Right atrium auricular region (tissue), 2 donors: Measurements from ENCODE around the gene TUBA1B. TPM values are rescaled to one million over a fixed set of nuclear protein-coding genes. Genes with fewer than 3 reads are reported as not detected.

ENCODE experiments used
- DNase-seq: peaks from one replicate; pipeline ENCODE4 v3.0.0-alpha.2; 2019; ENCODE audit warnings: low spot score
- H3K27ac ChIP-seq, 2 donors: fragments of 200-600 bp; sonication (generic); 1 replicate in 1 of 2; 2 replicates in 1 of 2; pipeline ENCODE4 v1.5.1; 2016 to 2019
- H3K27me3 ChIP-seq, 2 donors: fragments of 200-600 bp; sonication (generic); one replicate each; pipeline versions ENCODE4 v1.5.1 to v1.6.0; 2017 to 2019
- H3K36me3 ChIP-seq: fragments of 200-600 bp; sonication (generic); one replicate; pipeline ENCODE4 v1.5.1; 2016
- H3K4me1 ChIP-seq, 2 donors: fragments of 200-600 bp; sonication (generic); one replicate each; pipeline versions ENCODE4 v1.5.1 to v1.6.0; 2017 to 2019
- H3K4me3 ChIP-seq, 2 donors: fragments of 200-600 bp; sonication (generic); 1 replicate in 1 of 2; 2 replicates in 1 of 2; pipeline ENCODE4 v1.5.1; 2017 to 2019; ENCODE audit warnings: mild to moderate bottlenecking in 1 of 2, moderate library complexity in 1 of 2
- H3K9me3 ChIP-seq, 2 donors: fragments of 200-600 bp; sonication (generic); one replicate each; pipeline ENCODE4 v1.5.1; 2019
- total RNA-seq, 2 donors: library from RNA; depleted of rRNA; stranded (reverse); fragments of >200 nt; gene quantifications; one replicate each; pipeline ENCODE4 v1.1.0, GENCODE V29; 2016
- TF ChIP-seq, protein P1 (sequence below), 2 donors: fragments of 200-600 bp; sonication (generic); IDR thresholded peaks; one replicate each; pipeline ENCODE4 v1.5.1; 2019; ENCODE audit warnings: antibody characterized with exemption in 2 of 2

The TUBA1B gene
- total RNA-seq, 2 donors from 2014 or later = 348 to 654 TPM

DNA sequence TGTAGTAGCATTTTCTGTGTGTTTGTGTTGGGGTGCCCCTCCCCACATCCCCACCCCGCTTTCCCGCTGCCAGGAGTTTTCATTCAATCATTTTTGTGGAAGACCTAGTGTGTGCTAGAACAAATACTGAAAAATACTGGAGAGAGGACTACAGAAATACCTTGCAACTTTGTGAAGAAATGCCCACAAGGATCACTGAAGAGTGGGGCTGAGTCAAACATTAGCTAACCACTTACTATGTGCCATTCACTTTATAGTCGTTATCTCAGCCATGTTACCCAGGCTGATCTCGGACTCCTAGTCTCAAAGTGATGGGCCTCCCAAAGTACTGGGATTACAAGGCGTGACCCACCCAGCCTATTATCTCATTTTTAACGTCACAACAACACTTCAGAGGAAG lies 20.0 kb downstream of the TUBA1B start:
- Histone ChIP-seq H3K9me3 (no peaks in the 10 kb centered on the region), H3K36me3 (no peaks in the 10 kb centered on the region), H3K27me3 (no peaks in the 10 kb centered on the region), H3K4me3 (peak overlapping the region; percentile 3 to 88), H3K4me1 (peaks cover 0 to 44% of the 10 kb centered on the region in 2 donors), H3K27ac (peak overlapping the region; percentile 99)
- TF ChIP-seq, protein P1, sequence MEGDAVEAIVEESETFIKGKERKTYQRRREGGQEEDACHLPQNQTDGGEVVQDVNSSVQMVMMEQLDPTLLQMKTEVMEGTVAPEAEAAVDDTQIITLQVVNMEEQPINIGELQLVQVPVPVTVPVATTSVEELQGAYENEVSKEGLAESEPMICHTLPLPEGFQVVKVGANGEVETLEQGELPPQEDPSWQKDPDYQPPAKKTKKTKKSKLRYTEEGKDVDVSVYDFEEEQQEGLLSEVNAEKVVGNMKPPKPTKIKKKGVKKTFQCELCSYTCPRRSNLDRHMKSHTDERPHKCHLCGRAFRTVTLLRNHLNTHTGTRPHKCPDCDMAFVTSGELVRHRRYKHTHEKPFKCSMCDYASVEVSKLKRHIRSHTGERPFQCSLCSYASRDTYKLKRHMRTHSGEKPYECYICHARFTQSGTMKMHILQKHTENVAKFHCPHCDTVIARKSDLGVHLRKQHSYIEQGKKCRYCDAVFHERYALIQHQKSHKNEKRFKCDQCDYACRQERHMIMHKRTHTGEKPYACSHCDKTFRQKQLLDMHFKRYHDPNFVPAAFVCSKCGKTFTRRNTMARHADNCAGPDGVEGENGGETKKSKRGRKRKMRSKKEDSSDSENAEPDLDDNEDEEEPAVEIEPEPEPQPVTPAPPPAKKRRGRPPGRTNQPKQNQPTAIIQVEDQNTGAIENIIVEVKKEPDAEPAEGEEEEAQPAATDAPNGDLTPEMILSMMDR (IDR thresholded peaks at IDR 0.05) = no peak
- DNase-seq = no peak

DNA sequence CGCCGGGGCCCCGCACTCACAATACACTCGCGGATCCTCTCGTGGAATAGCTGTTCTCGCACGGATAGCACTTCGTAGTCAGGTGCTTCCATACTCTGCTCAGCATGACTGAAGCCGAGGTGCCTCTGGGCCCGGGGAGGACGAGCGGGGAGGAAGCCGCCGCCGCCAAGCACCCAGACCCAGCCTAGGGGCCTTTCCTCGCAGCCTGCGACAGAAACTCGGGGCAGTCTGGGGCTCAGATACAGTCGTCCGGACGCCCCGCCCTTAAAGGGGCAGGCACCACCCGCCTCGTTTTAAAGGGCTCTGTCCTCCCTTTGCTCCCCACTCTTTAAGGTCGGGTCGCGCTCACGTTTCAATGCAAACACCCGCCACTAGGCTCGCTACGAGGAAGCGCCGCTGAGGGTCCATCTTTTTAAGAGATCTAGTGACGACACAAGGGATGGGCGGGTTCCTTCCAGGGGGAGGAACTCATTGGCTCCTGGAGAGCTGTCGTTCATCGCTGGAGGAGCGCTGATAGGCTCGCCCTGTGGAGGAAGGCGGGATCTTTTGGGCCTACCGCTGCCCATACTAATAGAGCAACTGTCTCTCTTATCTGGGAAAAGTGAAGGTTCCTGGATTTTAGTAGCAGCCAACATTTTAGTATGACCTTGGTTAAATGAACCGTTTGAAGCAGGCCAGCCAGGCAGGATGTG lies 20.6 kb downstream of the TUBA1B start, which contains the start of gene LMBR1L:
TSS of gene LMBR1L (minus strand) at position 384 of the 692 bp plus-strand sequence. CDS start at position 92, 292 bp downstream.
- DNase-seq = peak; percentile 99
- Histone ChIP-seq H3K36me3 (no peaks in the 10 kb centered on the region), H3K9me3 (no peaks in the 10 kb centered on the region), H3K27me3 (no peaks in the 10 kb centered on the region), H3K4me3 (peak within 1 kb of the TSS; percentile 88 to 96), H3K4me1 (peaks cover 0 to 50% of the 10 kb centered on the region in 2 donors), H3K27ac (peak within 1 kb of the TSS; percentile 99)
- TF ChIP-seq, protein P1 (IDR thresholded peaks at IDR 0.05) = peak in 1 of 2 donors; percentile 49

DNA sequence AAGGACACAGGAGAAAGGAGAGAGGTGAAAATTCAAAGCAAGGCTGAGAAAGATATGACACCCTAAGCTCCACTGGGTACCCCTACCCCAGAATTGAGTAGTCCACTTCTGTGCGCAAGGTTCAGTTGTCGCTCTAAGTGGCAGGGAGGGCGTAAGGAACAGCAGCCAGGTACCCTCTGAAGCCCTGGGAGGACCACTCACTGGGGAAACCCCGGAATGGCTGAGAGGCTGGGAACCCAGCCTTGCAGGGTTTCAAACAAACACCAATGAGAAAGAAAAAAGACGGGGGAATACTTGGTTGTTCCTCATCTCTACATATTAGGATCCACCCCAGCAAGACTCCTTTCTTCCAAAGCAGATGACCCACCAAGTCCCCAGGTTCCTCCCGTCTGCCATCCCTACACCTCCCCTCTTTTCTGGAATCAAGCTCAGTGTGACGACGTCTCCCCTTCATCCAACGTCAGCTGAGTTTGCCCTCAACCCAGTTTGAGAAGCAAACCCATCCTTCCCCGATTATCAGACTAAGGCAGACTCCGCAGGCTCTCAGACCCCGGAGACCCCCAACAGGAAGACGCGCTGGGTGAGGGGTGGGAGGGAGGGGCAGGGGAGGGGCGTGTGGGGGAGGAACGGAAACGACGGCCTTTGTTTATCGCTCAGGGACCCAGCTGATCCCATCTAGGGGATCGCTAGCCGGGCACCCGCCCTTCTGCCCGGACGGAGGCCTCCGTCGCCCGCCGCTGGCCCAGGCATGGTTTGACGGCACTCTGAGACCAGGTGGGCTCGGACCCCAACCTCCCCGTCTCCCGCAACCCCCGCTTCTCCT lies 21.3 kb downstream of the TUBA1B start:
- TF ChIP-seq, protein P1 (IDR thresholded peaks at IDR 0.05) = no peak
- H3K36me3 ChIP-seq = peaks cover 4% of the 10 kb centered on the region
- no peak for DNase-seq

DNA sequence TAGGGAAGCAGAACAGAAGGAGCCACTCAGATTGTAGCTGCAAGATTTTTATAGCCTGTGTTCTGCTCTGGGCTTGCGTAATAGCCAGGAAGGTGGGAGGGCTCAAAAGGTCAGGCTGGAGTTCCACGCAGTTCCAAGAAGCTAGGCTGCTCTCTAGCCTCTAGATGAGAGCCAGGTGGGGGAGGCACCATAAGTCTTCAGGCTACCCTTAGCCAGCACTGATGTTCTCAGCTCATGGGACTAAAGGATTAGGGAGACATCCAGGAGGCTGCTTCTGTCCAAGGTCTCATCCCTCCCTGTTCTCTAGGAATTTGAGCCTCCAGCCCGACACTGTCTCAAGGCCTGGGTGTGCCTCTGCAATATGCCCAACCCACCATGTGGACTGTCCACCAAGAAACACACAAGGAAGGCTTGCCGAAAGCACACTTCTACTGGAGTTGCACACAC lies 22.2 kb downstream of the TUBA1B start:
- Histone ChIP-seq H3K4me1 (peaks cover 0 to 63% of the 10 kb centered on the region in 2 donors), H3K27me3 (no peaks in the 10 kb centered on the region), H3K36me3 (peaks cover 13% of the 10 kb centered on the region), H3K4me3 (peak overlapping the region; percentile 88 to 96), H3K27ac (peak overlapping the region; percentile 99), H3K9me3 (no peaks in the 10 kb centered on the region)
- TF ChIP-seq, protein P1 (IDR thresholded peaks at IDR 0.05) = no peak
- DNase-seq = peak; percentile 77

More for the DNA sequence above, 21.3 kb downstream of the TUBA1B start:
- H3K4me3 ChIP-seq = peak overlapping the region; percentile 88 to 96
- no peaks in the 10 kb centered on the region for H3K9me3 ChIP-seq
- no peaks in the 10 kb centered on the region for H3K27me3 ChIP-seq
- peak overlapping the region; percentile 99 for H3K27ac ChIP-seq
- peaks cover 0 to 57% of the 10 kb centered on the region in 2 donors for H3K4me1 ChIP-seq

DNA sequence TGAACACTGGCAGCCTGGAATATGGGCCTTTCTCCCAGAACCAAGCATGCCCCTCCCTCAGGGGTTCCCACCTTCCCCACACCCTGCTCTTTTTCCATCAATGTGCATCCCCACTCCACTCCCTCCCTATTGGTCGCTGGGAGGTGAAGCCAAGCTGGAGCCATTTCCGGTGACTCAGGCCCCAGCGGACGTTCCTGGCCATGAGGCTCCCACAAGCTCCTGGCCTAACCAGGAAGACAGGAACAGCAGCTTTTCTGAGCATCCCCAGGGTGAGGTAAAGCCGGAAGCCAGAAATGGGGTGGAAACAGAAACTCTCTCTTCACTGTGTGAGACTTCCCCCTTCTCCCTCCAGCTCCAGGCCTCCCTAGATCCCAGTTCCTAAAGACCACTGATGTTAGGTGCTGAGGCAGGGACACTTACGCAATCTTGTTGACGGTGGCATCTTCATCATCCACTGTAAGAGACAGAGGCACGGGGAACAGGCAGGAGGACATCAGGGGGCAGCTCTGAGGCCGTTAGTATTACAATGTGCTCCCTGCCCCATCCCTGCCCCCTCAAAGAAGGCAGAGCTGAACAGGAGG lies 25.6 kb downstream of the TUBA1B start:
- H3K4me1 ChIP-seq = peaks cover 0 to 62% of the 10 kb centered on the region in 2 donors

More for the DNA sequence above, 25.6 kb downstream of the TUBA1B start:
- H3K36me3 ChIP-seq = peaks cover 47% of the 10 kb centered on the region
- H3K9me3 ChIP-seq = no peaks in the 10 kb centered on the region
- no peaks in the 10 kb centered on the region for H3K27me3 ChIP-seq
- no peak for DNase-seq
- TF ChIP-seq, protein P1 (IDR thresholded peaks at IDR 0.05) = no peak
- peak overlapping the region in 1 of 2 donors; percentile 0 for H3K27ac ChIP-seq
- no peak overlapping the region for H3K4me3 ChIP-seq
